H1 (cell line): ENCODE measurements around the gene ZNF525. TPM values are rescaled to one million over a fixed set of nuclear protein-coding genes. Genes with fewer than 3 reads are reported as not detected.
A peak's percentile ranks its signal among the peaks of the same experiment; 100 is the strongest.

ENCODE experiments used
- CTCF ChIA-PET: fragments of 300-600 bp; sonication (Branson Sonifier 250); formaldehyde crosslinking; loops from one replicate; lab custom pipeline; 2021; ENCODE audit not compliant: partially characterized antibody; lab: Charles Lee
- POLR2A ChIA-PET: fragments of 300-600 bp; sonication (Branson Sonifier 250); formaldehyde crosslinking; loops from one replicate; lab custom pipeline; 2021; ENCODE audit warnings: inconsistent platforms; ENCODE audit not compliant: partially characterized antibody; lab: Charles Lee
- DNase-seq, 2 experiments: peaks; one replicate each; pipeline versions ENCODE4 v3.0.0 to v3.0.0-alpha.2; 2010 to 2022; ENCODE audit warnings: low spot score in 2 of 2, low read depth in 1 of 2, mixed read lengths in 1 of 2
- FAIRE-seq: peaks from 2 replicates; lab custom pipeline; 2011; peaks lifted over from hg19 to GRCh38; lab: Jason Lieb, UNC
- H2AFZ ChIP-seq: 2 replicates; pipeline ENCODE4 v1.8.1; 2012; ENCODE audit warnings: low read length, inconsistent platforms
- H2AK5ac ChIP-seq: 2 replicates; pipeline ENCODE4 v1.6.1; 2013; ENCODE audit warnings: low read depth, low read length
- H2BK120ac ChIP-seq: replicated peaks from 2 replicates; pipeline ENCODE3; 2013; ENCODE audit warnings: low read depth, low read length, inconsistent platforms
- H2BK12ac ChIP-seq: 2 replicates; pipeline ENCODE4 v1.6.1; 2013; ENCODE audit warnings: low read depth, low read length
- H2BK15ac ChIP-seq: 2 replicates; pipeline ENCODE4 v1.6.1; 2013; ENCODE audit warnings: low read length
- H2BK20ac ChIP-seq: 2 replicates; pipeline ENCODE4 v1.6.1; 2013; ENCODE audit warnings: low read length
- H2BK5ac ChIP-seq: 2 replicates; pipeline ENCODE4 v1.6.1; 2013; ENCODE audit warnings: low read depth, low read length
- H3K14ac ChIP-seq: 2 replicates; pipeline ENCODE4 v1.6.1; 2013; ENCODE audit warnings: inconsistent platforms; ENCODE audit not compliant: insufficient read length
- H3K18ac ChIP-seq: 2 replicates; pipeline ENCODE4 v1.6.1; 2013; ENCODE audit warnings: low read length; ENCODE audit errors: extremely low read depth
- H3K23ac ChIP-seq: 2 replicates; pipeline ENCODE4 v1.6.1; 2013; ENCODE audit warnings: inconsistent platforms; ENCODE audit not compliant: insufficient read length
- H3K23me2 ChIP-seq: 2 replicates; pipeline ENCODE4 v1.6.1; 2013; ENCODE audit warnings: low read depth, low read length
- H3K27ac ChIP-seq: 2 replicates; pipeline ENCODE4 v1.6.1; 2011; ENCODE audit warnings: low read depth, low read length, inconsistent platforms
- H3K27me3 ChIP-seq, 4 experiments: replicated peaks in 1 of 4; 1 replicate in 1 of 4; 2 replicates in 3 of 4; pipeline versions ENCODE4 v1.6.1 to v1.8.1; 2011 to 2013; ENCODE audit warnings: low read length in 3 of 4, mild to moderate bottlenecking in 3 of 4, inconsistent platforms in 2 of 4, mixed read lengths in 2 of 4, moderate library complexity in 1 of 4; ENCODE audit not compliant: control insufficient read depth in 3 of 4, insufficient read depth in 3 of 4; ENCODE audit errors: extremely low read depth in 1 of 4
- H3K36me3 ChIP-seq, 4 experiments: 2 replicates each; pipeline versions ENCODE4 v1.6.1 to v1.8.1; 2011 to 2013; ENCODE audit warnings: mild to moderate bottlenecking in 4 of 4, low read length in 3 of 4, moderate library complexity in 2 of 4, control low read depth in 1 of 4, inconsistent platforms in 1 of 4; ENCODE audit not compliant: insufficient read depth in 4 of 4, control insufficient read depth in 2 of 4
- H3K4ac ChIP-seq: replicated peaks from 2 replicates; pipeline ENCODE3; 2013; ENCODE audit warnings: low read length, low read depth, mixed read lengths, inconsistent platforms; ENCODE audit not compliant: insufficient read length
- H3K4me1 ChIP-seq, 4 experiments: replicated peaks in 1 of 4; 1 replicate in 1 of 4; 2 replicates in 3 of 4; pipeline versions ENCODE4 v1.6.1 to v1.8.1; 2011 to 2013; ENCODE audit warnings: low read length in 3 of 4, inconsistent platforms in 2 of 4, mixed read lengths in 1 of 4; ENCODE audit not compliant: insufficient read depth in 4 of 4, control insufficient read depth in 3 of 4
- H3K4me2 ChIP-seq, 2 experiments: 2 replicates each; pipeline versions ENCODE4 v1.6.1 to v1.8.1; 2011 to 2013; ENCODE audit warnings: low read depth in 2 of 2, low read length in 2 of 2, control low read depth in 1 of 2, inconsistent platforms in 1 of 2, mild to moderate bottlenecking in 1 of 2; ENCODE audit not compliant: insufficient read depth in 1 of 2
- H3K4me3 ChIP-seq, 4 experiments: fragments of 200-600, 300-600 bp in 1 of 4; sonication (generic), shearing (Covaris generic), sonication (Bioruptor Twin) in 1 of 4; 2 replicates each; pipeline versions ENCODE4 v1.5.1 to v1.8.1; 2011 to 2016; ENCODE audit warnings: low read length in 4 of 4, low read depth in 3 of 4, control low read depth in 2 of 4, inconsistent platforms in 2 of 4, mild to moderate bottlenecking in 2 of 4, mixed read lengths in 1 of 4, moderate library complexity in 1 of 4; ENCODE audit not compliant: insufficient read depth in 2 of 4; ENCODE audit errors: extremely low read depth in 1 of 4
- H3K56ac ChIP-seq: replicated peaks from 2 replicates; pipeline ENCODE3; 2013; ENCODE audit warnings: low read depth, mild to moderate bottlenecking, mixed read lengths, low read length, inconsistent platforms; ENCODE audit not compliant: insufficient read length
- H3K79me1 ChIP-seq: 2 replicates; pipeline ENCODE4 v1.6.1; 2013; ENCODE audit warnings: low read depth, low read length, control low read depth
- H3K79me2 ChIP-seq, 2 experiments: 2 replicates each; pipeline versions ENCODE4 v1.6.1 to v1.8.1; 2012 to 2013; ENCODE audit warnings: low read length in 2 of 2, mild to moderate bottlenecking in 2 of 2, inconsistent platforms in 1 of 2; ENCODE audit not compliant: insufficient read depth in 2 of 2, control insufficient read depth in 1 of 2
- H3K9ac ChIP-seq, 4 experiments: replicated peaks in 1 of 4; 1 replicate in 1 of 4; 2 replicates in 3 of 4; pipeline versions ENCODE4 v1.6.1 to v1.8.1; 2011 to 2013; ENCODE audit warnings: low read depth in 3 of 4, low read length in 3 of 4, control low read depth in 2 of 4, mild to moderate bottlenecking in 2 of 4, moderate library complexity in 2 of 4, inconsistent platforms in 1 of 4; ENCODE audit errors: extremely low read depth in 1 of 4
- H3K9me3 ChIP-seq, 2 experiments: 2 replicates each; pipeline versions ENCODE4 v1.6.1 to v1.8.1; 2012 to 2013; ENCODE audit warnings: mild to moderate bottlenecking in 2 of 2, moderate library complexity in 2 of 2, control low read depth in 1 of 2, inconsistent platforms in 1 of 2, low read depth in 1 of 2, low read length in 1 of 2, mixed read lengths in 1 of 2; ENCODE audit not compliant: insufficient read depth in 2 of 2
- H4K20me1 ChIP-seq, 2 experiments: replicated peaks in 1 of 2; 2 replicates each; pipeline versions ENCODE3 to v1.8.1; 2011 to 2013; ENCODE audit warnings: inconsistent platforms in 2 of 2, low read length in 2 of 2, mild to moderate bottlenecking in 1 of 2; ENCODE audit not compliant: insufficient read depth in 2 of 2, control insufficient read depth in 1 of 2
- H4K5ac ChIP-seq: 2 replicates; pipeline ENCODE4 v1.6.1; 2013; ENCODE audit warnings: low read length, low read depth, mixed read lengths, inconsistent platforms; ENCODE audit not compliant: insufficient read length
- H4K8ac ChIP-seq: 2 replicates; pipeline ENCODE4 v1.8.0; 2013; ENCODE audit warnings: mild to moderate bottlenecking, moderate library complexity, low read length, inconsistent platforms; ENCODE audit not compliant: insufficient read depth; ENCODE audit errors: extremely low read depth
- H4K91ac ChIP-seq: replicated peaks from 2 replicates; pipeline ENCODE3; 2013; ENCODE audit warnings: low read length, mixed read lengths, inconsistent platforms; ENCODE audit not compliant: insufficient read length
- CHD1 ChIP-seq: IDR thresholded peaks from 2 replicates; pipeline ENCODE4 v1.6.1; 2012; ENCODE audit warnings: low read depth, low read length, improper control_type of control experiment
- GTF2F1 ChIP-seq: IDR thresholded peaks from 2 replicates; pipeline ENCODE4 v1.6.1; 2012; ENCODE audit warnings: low read depth, low read length, improper control_type of control experiment, borderline replicate concordance
- PHF8 ChIP-seq: fragments of 200-600 bp; sonication (generic); conservative IDR thresholded peaks from 2 replicates; pipeline ENCODE4 v1.7.1; 2012; ENCODE audit warnings: low read depth, mild to moderate bottlenecking, inconsistent platforms, low read length, moderate library complexity
- SAP30 ChIP-seq: fragments of 300-600 bp; sonication (generic); IDR thresholded peaks from 2 replicates; pipeline ENCODE4 v1.7.1; 2012; ENCODE audit warnings: low read length, moderate library complexity, mild to moderate bottlenecking, inconsistent platforms; ENCODE audit not compliant: insufficient read depth, insufficient replicate concordance
- TBP ChIP-seq: IDR thresholded peaks from 2 replicates; pipeline ENCODE4 v1.6.1; 2011; ENCODE audit warnings: low read depth, low read length, improper control_type of control experiment
- ZNF274 ChIP-seq: IDR thresholded peaks from 2 replicates; pipeline ENCODE4 v1.7.0; 2012; ENCODE audit warnings: low read length, borderline replicate concordance; ENCODE audit errors: extremely low read depth
- WGBS, 2 experiments: shearing (Covaris generic) in 1 of 2; methylation state at CpG; one replicate each; pipeline versions ENCODE4 v1.1.6 to v1.1.7; 2013 to 2015; ENCODE audit warnings: low lambda C conversion rate in 2 of 2, mixed read lengths in 2 of 2, inconsistent platforms in 1 of 2, low coverage in 1 of 2, missing lambda C conversion rate in 1 of 2; ENCODE audit not compliant: insufficient replicate concordance in 2 of 2, insufficient coverage in 1 of 2, insufficient read length in 1 of 2; ENCODE audit errors: extremely low coverage in 1 of 2, missing lambda C conversion rate in 1 of 2; 5-methylcytosine and 5-hydroxymethylcytosine counted together
- polyA plus RNA-seq, 7 experiments: library from polyadenylated mRNA; depleted of rRNA in 3 of 7; stranded (reverse) in 5 of 7; unstranded in 2 of 7; fragments of >200 nt in 5 of 7; fragments of 200-250 nt in 2 of 7; gene quantifications; 1 replicate in 5 of 7; 2 replicates in 1 of 7; 4 replicates in 1 of 7; pipeline versions ENCODE4 v1.2.1 to v1.2.3, GENCODE V29; 2011 to 2013; ENCODE audit warnings: missing spikeins in 2 of 7, mixed read lengths in 2 of 7
- total RNA-seq: library from RNA; stranded (reverse); fragmentation: NEBNext Ultra II Directional; extraction: Animal tissue kit (Norgen Biotek cat#: 25700); gene quantifications from 2 replicates; pipeline ENCODE4 v1.2.1, GENCODE V29; 2021

Gene ZNF525
- total and polyA plus RNA-seq, 2 of the 8 experiments (the other 6 are each of a cell fraction or from before 2014, with no cell fraction given) = 8.2 to 63.4 TPM

GRCh38 chr19:53389978-53390377 lies 24.5 kb downstream of the ZNF525 start:
- peak; percentile 87 for DNase-seq
- H2BK12ac ChIP-seq = 0 out of 2 replicates have a peak overlapping the region, but pooled peaks have one; percentile 50
- peak overlapping the region; percentile 4 for H4K5ac ChIP-seq
- no peak for FAIRE-seq
- H3K27ac ChIP-seq = no peak overlapping the region
- H2BK20ac ChIP-seq = no peak overlapping the region
- no peak overlapping the region for H2AFZ ChIP-seq
- no peak overlapping the region for H3K4ac ChIP-seq
- H3K4me2 ChIP-seq = peak overlapping the region in 1 of 2 experiments; percentile 78; a peak in 2 of 4 replicates
- peak overlapping the region in 1 of 4 experiments; percentile 32; a peak in 1 of 8 replicates for H3K4me3 ChIP-seq
- peak overlapping the region in 1 of 4 experiments; percentile 54; a peak in 1 of 7 replicates for H3K9ac ChIP-seq
- H3K14ac ChIP-seq = no peak overlapping the region
- no peak overlapping the region for H2AK5ac ChIP-seq
- H3K23ac ChIP-seq = no peak overlapping the region
- no peaks in the 10 kb centered on the region; the same call in 1 of the 2 replicates for H3K23me2 ChIP-seq
- H3K9me3 ChIP-seq = no peaks in the 10 kb centered on the region
- H2BK5ac ChIP-seq = 0 out of 2 replicates have a peak overlapping the region, but pooled peaks have one; percentile 71
- TF ChIP-seq ZNF274 (no peak), CHD1 (no peak), TBP (no peak), SAP30 (no peak), PHF8 (no peak), GTF2F1 (no peak)
- H2BK15ac ChIP-seq = no peak overlapping the region
- peaks cover 0 to 1% of the 10 kb centered on the region in 2 experiments for H4K20me1 ChIP-seq
- H3K79me2 ChIP-seq = no peaks in the 10 kb centered on the region
- H3K4me1 ChIP-seq = peaks cover 0 to 5% (median 0%) of the 10 kb centered on the region in 4 experiments; a peak in 3 of 7 replicates
- CTCF ChIA-PET = interaction anchor here (1.3 to 1.6 kb wide), 3 partner anchors 15 to 35 kb away, joined by 3 to 5 read pairs (median 3); no protein-coding TSS in a partner anchor
- no peaks in the 10 kb centered on the region for H3K27me3 ChIP-seq
- H4K8ac ChIP-seq = 0 out of 2 replicates have a peak overlapping the region, but pooled peaks have one; percentile 71
- no peaks in the 10 kb centered on the region; the same call in 1 of the 2 replicates for H3K79me1 ChIP-seq
- POLR2A ChIA-PET = interaction anchor here (0.8 to 1.6 kb wide), 3 partner anchors 9 to 58 kb away, joined by 3 to 5 read pairs (median 3); no protein-coding TSS in a partner anchor
- no peak overlapping the region for H3K18ac ChIP-seq
- H4K91ac ChIP-seq = no peak overlapping the region
- no peak overlapping the region for H3K56ac ChIP-seq
- H2BK120ac ChIP-seq = no peak overlapping the region
- 73% methylated on average over 15 of the region's 22 CpGs; no CpG with 5 or more reads in 1 of the 2 experiments for WGBS, 2 experiments
- H3K36me3 ChIP-seq = peaks cover 0 to 6% (median under 1%) of the 10 kb centered on the region in 4 experiments; a peak in 4 of 8 replicates
